ENCODE results near the gene DUS1L.

- TF ChIP-seq CTCF (IDR thresholded peaks at IDR 0.05; ENCODE audit: low read length) (no peak), EZH2 (optimal IDR thresholded peaks at IDR 0.05; ENCODE audit: low read depth, low read length) (no peak), EZH2phosphoT487 (IDR thresholded peaks at IDR 0.05; ENCODE audit: low read length) (no peak)
These were observed 12.2 kb upstream of the DUS1L start for GRCh38 chr17:82077617-82078358.
